ENCODE data around the gene PER3.

The PER3 gene

DNA sequence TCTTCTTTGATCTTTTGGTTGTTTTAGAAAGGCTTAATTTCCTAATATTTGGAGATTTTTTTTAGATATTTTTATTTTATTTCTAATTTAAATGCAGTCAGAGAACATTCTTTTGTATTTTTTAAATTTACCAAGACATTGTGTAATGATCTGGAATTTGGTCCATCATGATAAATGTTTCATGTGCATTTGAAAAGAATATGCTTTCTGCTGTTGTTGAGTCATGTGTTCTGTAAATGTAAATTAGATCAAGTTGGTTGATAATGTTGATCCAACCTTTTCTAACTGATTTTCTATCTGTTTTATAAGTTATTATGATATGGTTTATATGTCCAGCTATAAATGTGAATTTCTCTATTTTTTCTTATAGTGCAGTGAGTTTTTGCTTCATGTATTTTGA lies 48.9 kb downstream of the PER3 start:
- DNase-seq (ENCODE audit: low spot score): no peak
- TF ChIP-seq, protein P1, sequence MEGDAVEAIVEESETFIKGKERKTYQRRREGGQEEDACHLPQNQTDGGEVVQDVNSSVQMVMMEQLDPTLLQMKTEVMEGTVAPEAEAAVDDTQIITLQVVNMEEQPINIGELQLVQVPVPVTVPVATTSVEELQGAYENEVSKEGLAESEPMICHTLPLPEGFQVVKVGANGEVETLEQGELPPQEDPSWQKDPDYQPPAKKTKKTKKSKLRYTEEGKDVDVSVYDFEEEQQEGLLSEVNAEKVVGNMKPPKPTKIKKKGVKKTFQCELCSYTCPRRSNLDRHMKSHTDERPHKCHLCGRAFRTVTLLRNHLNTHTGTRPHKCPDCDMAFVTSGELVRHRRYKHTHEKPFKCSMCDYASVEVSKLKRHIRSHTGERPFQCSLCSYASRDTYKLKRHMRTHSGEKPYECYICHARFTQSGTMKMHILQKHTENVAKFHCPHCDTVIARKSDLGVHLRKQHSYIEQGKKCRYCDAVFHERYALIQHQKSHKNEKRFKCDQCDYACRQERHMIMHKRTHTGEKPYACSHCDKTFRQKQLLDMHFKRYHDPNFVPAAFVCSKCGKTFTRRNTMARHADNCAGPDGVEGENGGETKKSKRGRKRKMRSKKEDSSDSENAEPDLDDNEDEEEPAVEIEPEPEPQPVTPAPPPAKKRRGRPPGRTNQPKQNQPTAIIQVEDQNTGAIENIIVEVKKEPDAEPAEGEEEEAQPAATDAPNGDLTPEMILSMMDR (IDR thresholded peaks at IDR 0.05; ENCODE audit: extremely low read depth, missing control alignments): no peak

DNA sequence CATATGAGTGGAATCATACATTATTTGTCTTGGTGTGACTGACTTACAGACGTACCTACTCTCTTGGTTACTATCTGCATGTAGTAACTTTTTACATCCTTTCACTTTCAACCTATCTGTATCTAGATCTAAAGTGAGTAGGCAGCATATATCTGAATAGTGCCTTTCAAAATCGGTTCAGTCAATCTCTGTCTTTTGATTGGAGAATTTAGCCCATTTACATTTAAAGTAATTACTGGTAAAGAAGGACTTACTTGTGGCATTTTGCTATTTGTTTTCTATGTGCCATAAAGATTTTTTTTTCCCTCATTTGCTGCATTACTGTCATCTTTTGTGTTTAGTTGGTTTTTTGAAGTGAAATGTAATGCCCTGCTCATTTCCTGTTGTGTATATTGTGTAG lies 54.6 kb downstream of the PER3 start:
- no peak for DNase-seq (ENCODE audit: low spot score)
- TF ChIP-seq, protein P1 (IDR thresholded peaks at IDR 0.05; ENCODE audit: extremely low read depth, missing control alignments): no peak

DNA sequence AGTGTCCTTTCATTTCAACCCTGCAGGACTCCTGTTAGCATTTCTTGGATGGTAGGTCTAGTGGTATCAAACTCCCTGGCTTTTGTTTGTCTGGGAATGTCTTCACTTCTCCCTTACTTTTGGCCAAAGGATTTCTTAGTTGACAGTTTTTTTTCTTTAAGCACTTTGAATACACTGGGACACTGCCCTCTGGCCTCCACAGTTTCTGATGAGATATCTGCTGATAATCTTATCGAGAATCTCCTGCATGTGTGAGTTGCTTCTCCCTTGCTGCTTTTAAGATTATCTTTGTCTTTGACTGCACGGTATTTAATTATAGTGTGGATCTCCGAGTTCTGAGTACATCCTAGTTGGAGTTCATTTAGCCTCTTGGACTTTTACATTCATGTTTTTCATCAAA lies 55.4 kb downstream of the PER3 start:
- TF ChIP-seq, protein P1 (IDR thresholded peaks at IDR 0.05; ENCODE audit: extremely low read depth, missing control alignments): no peak
- DNase-seq (ENCODE audit: low spot score): no peak

DNA sequence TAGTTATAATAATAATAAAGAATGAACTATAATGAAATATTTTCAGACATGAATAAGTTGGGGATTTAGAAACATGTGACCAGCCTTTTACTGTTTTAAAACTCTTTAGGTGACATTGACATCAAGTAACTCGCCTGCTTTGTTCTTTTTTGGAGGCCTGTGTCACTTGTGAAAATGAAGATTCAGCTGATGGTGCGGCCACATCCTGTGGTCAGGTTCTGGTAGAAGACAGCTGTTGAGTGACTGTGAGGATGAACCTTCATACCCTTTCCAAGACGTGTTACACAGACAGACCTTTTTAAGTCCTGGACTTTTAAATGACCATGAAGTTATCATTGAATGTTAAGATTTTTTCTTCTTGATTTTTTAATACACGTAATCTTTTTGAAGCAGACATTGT lies 58.4 kb downstream of the PER3 start:
- DNase-seq (ENCODE audit: low spot score): peak; percentile 45
- TF ChIP-seq, protein P1 (IDR thresholded peaks at IDR 0.05; ENCODE audit: extremely low read depth, missing control alignments): no peak

DNA sequence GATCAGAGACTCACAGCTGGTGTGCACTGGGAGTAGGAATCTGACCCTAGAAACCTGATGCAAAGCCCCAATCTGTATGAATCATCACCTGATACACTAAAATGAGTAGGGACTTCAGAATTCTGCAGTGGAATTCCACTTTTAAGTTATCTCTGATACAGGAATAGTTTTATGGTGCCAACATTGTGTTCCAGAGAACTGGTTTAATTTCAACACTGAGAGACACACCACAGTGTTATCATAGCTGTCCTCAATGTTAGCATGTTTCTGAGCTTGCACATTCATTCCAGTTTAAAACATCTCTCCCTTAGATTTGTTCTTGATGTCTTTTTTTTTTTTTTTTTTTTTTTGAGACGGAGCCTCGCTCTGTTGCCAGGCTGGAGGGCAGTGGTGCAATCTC lies 61.7 kb downstream of the PER3 start:
- TF ChIP-seq, protein P1 (IDR thresholded peaks at IDR 0.05; ENCODE audit: extremely low read depth, missing control alignments): no peak
- no peak for DNase-seq (ENCODE audit: low spot score)

DNA sequence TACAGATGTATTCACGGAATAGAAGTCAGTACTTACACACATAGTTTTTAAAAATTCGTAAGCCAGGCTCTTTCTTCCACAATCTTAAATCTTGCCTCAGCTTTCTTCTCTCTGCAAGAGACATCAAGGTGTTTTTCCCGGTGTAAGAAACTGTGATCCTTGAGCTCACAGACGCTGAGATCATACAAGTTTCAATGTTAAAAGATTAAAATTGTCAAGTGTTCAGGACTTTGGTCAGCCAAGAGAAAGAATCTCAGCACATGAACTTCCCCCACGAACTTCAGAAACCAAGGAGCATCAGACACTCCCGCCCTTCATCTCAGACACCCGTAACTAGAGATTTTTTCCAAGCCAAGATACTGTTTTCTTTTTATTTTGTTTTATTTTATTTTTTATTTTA lies 62.6 kb downstream of the PER3 start:
- DNase-seq (ENCODE audit: low spot score): no peak
- TF ChIP-seq, protein P1 (IDR thresholded peaks at IDR 0.05; ENCODE audit: extremely low read depth, missing control alignments): no peak

DNA sequence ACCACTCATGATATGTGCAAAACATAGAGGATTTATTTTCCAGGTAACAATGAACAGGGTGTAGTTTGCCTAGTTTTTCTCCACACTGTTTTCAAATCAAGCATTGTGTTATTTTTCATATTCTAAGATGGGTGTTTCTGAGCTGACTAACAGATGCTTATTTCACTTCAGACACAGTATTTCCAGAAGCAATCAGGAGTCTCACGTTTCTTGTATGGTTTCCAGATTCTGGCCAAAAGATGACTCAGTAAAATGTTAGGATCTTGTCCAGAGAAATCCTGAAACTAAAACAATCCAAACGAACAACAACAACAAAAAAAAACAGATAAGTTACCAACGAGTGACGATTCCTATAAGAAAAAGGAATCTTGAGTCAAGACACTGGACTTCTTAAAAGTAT lies 63.5 kb downstream of the PER3 start:
- no peak for DNase-seq (ENCODE audit: low spot score)
- TF ChIP-seq, protein P1 (IDR thresholded peaks at IDR 0.05; ENCODE audit: extremely low read depth, missing control alignments): no peak

All from GM20000 (cell line).